H1 (cell line): ENCODE measurements around the gene PRICKLE2. TPM values are rescaled to one million over a fixed set of nuclear protein-coding genes. Genes with fewer than 3 reads are reported as not detected.

ENCODE experiments used
- BACH1 ChIP-seq: IDR thresholded peaks from 2 replicates; pipeline ENCODE4 v1.6.1; 2012; ENCODE audit warnings: low read length, improper control_type of control experiment
- EZH2 ChIP-seq: fragments of 200-600 bp; sonication (generic); IDR thresholded peaks from 2 replicates; pipeline ENCODE4 v1.7.1; 2012; ENCODE audit warnings: low read depth, mild to moderate bottlenecking, moderate library complexity, low read length, inconsistent platforms; ENCODE audit not compliant: severe bottlenecking
- HDAC2 ChIP-seq, 2 experiments: fragments of 300-600 bp in 1 of 2; sonication (generic) in 1 of 2; IDR thresholded peaks; 2 replicates each; pipeline ENCODE4 v1.6.1; 2011 to 2012; ENCODE audit warnings: low read depth in 2 of 2, low read length in 2 of 2, mild to moderate bottlenecking in 2 of 2, moderate library complexity in 2 of 2, borderline replicate concordance in 1 of 2, inconsistent platforms in 1 of 2
- KDM1A ChIP-seq: fragments of 200-600, 300-600 bp; sonication (generic); IDR thresholded peaks from 2 replicates; pipeline ENCODE4 v1.7.1; 2016; ENCODE audit warnings: mild to moderate bottlenecking, low read length, borderline replicate concordance
- MAX ChIP-seq: IDR thresholded peaks from 2 replicates; pipeline ENCODE4 v1.6.1; 2012; ENCODE audit warnings: inconsistent platforms
- TEAD4 ChIP-seq: IDR thresholded peaks from 2 replicates; pipeline ENCODE4 v1.6.1; 2012; ENCODE audit warnings: low read depth, low read length, inconsistent platforms, mixed read lengths
- USF2 ChIP-seq: IDR thresholded peaks from 2 replicates; pipeline ENCODE4 v1.6.1; 2011; ENCODE audit warnings: low read length, improper control_type of control experiment
- polyA plus RNA-seq, 7 experiments: library from polyadenylated mRNA; depleted of rRNA in 3 of 7; stranded (reverse) in 5 of 7; unstranded in 2 of 7; fragments of >200 nt in 5 of 7; fragments of 200-250 nt in 2 of 7; gene quantifications; 1 replicate in 5 of 7; 2 replicates in 1 of 7; 4 replicates in 1 of 7; pipeline versions ENCODE4 v1.2.1 to v1.2.3, GENCODE V29; 2011 to 2013; ENCODE audit warnings: missing spikeins in 2 of 7, mixed read lengths in 2 of 7
- total RNA-seq: library from RNA; stranded (reverse); fragmentation: NEBNext Ultra II Directional; extraction: Animal tissue kit (Norgen Biotek cat#: 25700); gene quantifications from 2 replicates; pipeline ENCODE4 v1.2.1, GENCODE V29; 2021

Gene PRICKLE2
- total and polyA plus RNA-seq, 2 of the 8 experiments (the other 6 are each of a cell fraction or from before 2014, with no cell fraction given), result 2.9 to 8.0 TPM

GRCh38 chr3:64187065-64187959, 38.0 kb downstream of the PRICKLE2 start (continued):
- TF ChIP-seq USF2 (no peak), EZH2 (no peak), MAX (no peak), TEAD4 (no peak), BACH1 (no peak), KDM1A (no peak), HDAC2 (IDR thresholded peaks at IDR 0.05; ENCODE audit: borderline replicate concordance in 1 of 2, low read depth in 2 of 2, low read length in 2 of 2) (no peak)
